ENCODE results near the gene GCHFR.

Gene GCHFR

GRCh38 chr15:40763801-40764628 lies at the start of gene GCHFR:
Gene GCHFR, plus strand, starts transcription at chr15:40764068. Its CDS starts 113 bp downstream, at chr15:40764181.
- peak; percentile 73 for DNase-seq

DNA sequence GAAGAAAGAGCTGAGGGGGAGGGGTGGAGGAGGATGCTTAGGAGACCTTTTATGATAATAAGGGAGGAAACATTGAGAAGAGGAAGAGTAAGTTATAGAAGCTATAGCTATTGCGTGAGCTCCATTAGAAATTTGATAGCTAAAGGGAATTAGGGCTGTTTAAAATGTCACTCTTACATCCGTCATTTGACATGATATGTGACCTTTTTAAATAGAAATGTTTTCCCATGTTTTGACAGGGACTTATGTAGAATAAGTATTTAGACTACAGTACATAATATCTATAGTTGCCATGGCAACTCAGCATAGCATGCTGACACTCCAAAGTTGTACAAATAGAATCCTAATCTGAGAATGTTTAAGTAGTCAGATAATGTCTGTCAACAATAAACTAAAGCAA lies 49.7 kb upstream of the GCHFR start:
- DNase-seq: no peak

- no peak for DNase-seq
These were observed 47.7 kb upstream of the GCHFR start for GRCh38 chr15:40716165-40716564.

DNA sequence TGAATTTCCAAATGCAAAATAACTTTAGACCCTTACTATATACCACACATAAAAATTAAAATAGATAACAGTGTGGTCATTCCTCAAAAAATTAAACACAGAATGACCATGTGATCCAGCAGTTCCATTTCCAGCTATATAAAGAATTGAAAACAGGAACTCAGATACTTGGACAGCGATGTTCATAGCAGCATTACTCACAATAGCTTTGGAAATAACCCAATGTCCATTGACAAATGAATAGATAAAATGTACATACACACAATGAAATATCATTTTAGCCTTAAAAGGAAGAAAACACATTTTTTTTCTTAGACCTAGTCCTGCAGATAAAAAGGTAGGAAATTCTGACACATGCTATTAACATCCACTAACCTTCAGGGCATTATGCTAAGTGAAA lies 42.2 kb upstream of the GCHFR start:
- no peak for DNase-seq

DNA sequence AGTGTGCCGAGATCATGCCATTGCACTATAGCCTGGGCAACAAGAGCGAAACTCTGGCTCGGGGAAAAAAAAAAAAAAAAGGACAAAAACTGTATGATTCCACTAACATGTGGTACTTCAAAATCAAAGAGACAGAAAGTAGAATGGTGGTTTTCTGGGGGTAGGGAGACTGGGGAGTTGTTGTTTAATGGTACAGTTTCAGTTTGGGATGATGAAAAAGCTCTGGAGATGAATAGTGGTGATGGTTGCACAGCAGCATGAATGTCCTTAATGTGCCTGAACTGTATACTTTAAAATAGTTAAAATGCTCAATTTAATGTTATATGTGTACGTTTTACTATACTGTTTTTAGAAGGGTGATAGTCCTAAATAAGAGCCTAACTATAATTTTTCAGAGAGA lies 41.5 kb upstream of the GCHFR start:
- no peak for DNase-seq

DNA sequence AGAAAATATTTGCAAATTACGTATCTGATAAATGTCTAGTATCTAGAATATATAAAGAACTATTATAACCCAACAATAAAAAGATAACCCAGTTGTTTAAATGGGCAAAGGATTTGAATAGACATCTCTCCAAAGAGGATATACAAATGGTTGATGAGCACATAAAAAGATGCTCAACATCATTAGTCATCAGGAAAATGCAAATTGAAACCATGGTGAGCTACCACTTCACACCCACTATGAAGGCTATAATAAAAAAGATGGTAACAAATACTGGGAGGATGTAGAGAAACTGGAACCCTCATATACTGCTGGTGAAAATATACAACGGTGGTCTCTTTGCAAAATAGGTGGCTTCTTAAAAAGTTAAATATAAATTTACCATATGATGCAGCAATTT lies 40.9 kb upstream of the GCHFR start:
- DNase-seq: peak; percentile 30

DNA sequence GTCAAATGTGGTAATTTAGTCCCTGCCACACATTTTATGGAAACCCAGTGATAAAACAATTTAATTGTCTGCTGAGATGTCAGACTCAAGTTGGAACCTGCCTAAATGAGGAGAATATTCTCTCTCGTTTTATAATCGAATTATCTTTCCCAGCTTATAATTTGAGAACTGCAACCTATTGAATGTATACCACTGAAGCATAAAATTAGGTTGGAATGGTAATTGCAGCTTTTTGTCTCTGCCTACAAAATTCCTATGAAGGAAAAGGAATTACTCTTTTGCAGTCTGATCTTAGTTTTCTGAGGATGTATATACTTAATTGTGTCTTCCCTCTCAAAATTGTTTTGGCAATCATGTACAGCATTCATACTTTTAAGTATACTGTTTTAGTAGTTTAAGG lies 39.9 kb upstream of the GCHFR start:
- no peak for DNase-seq

- DNase-seq: no peak
These were observed 32.8 kb upstream of the GCHFR start for GRCh38 chr15:40731034-40731433.

- DNase-seq: no peak
These were observed 27.3 kb upstream of the GCHFR start for GRCh38 chr15:40736575-40736974.

- DNase-seq: no peak
These were observed 26.8 kb upstream of the GCHFR start for GRCh38 chr15:40737048-40737447.

DNA sequence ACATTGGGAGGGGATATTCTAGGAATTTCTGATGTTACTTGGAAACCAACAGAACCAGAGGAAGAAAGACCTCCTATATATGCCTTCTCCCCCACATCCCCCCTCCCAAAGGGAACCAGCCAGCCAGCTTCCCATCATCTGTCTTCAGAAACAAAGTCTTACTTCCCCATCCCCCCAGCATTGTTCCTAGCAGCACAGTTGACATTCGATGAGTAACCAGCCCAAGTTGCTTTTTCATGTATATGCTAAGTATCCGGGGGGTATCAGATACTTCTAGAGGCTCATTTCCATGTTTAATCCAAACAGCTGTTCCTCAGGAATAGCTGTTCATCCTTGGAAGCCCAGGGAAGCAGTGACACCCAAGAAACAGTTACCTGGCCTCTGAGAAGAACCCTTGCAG lies 24.8 kb upstream of the GCHFR start:
- DNase-seq: no peak

- DNase-seq: no peak
These were observed 24.0 kb upstream of the GCHFR start for GRCh38 chr15:40739854-40740253.

DNA sequence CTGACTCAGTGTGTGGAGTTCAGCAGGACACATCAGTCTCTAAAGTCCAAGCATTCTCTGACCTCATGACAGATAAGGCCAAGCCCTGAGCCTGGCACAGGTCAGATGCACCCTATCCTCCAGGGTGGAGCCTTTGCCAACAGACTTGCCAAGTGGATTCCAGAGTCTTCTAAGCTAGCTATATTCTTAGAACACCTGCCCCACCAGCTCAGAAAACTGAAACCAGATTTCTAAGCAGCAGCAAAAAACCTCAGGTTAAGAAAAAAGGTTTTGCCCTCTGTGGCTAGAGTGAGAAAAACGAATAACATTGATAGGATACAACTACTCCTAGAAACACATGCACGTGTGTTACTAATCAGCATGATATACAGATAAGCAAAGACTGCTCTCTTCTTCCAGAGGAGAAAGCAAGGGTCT lies 20.4 kb upstream of the GCHFR start:
- no peak for DNase-seq

DNA sequence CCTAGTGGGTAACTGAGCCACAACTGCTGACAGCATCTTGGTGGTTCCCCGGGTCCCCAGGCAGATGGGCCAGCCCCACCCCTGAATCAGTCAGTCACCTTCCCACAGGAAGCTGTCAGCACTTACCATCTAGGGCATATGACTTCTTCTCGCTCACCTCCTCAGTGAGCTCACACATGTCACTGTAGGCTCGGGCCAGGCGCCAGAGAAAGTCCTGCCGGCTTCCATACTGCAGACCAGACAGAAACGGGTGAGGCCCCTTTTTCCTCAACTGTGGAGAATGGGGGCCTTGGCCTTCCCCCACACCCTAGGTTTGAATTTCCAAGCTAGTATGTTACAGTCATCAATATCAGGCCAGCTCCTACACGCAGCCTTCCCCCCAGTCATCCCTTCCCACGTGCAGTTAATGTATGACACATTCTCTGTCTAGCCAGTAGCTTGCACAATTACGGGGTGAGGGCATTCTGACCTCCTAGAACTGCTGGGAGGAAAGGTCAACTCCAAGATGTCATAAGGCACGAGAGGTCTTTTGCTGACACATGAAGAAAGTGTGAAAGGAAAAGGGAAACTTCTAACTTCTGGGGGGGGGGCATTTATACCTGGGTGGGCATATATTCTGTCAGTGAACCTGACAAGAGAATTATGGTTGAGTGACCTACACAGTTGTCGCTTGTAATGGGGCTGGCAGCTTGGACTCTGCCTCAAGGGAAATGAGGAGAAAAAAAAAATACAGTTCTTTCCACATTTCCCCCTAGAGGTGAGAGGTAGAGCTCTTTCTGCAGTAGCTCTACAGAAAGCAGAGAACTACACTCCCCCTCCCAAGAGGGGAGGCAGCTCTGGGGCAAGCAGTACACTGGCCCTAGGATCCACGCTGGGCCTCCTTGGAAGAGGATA lies 19.7 kb upstream of the GCHFR start:
- DNase-seq: peak; percentile 84

- no peak for DNase-seq
These were observed 19.1 kb upstream of the GCHFR start for GRCh38 chr15:40744815-40745152.

- peak; percentile 65 for DNase-seq
These were observed 16.9 kb upstream of the GCHFR start for GRCh38 chr15:40746916-40747418.

GRCh38 chr15:40747685-40748631 lies 15.9 kb upstream of the GCHFR start:
- no peak for DNase-seq

DNA sequence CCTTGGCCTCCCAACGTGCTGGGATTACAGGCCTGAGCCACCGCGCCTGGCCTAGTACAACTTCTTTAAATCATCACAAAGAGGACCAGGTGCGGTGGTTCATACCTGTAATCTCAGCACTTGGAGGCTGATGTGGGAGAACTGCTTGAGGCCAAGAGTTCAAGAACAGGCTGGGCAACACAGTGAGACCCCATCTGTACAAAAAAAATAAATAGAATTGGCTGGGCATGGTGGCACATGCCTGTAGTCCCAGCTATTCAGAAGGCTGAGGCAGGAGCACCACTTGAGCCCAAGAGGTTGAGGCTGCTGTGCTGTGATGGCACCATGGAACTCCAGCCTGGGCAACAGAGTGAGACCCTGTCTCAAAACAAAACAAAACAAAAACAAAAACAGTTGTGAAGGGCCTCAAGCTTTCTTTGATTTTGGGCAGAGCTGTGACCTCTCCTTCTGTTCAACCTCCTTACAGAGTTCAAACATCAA lies 14.7 kb upstream of the GCHFR start:
- DNase-seq: no peak

DNA sequence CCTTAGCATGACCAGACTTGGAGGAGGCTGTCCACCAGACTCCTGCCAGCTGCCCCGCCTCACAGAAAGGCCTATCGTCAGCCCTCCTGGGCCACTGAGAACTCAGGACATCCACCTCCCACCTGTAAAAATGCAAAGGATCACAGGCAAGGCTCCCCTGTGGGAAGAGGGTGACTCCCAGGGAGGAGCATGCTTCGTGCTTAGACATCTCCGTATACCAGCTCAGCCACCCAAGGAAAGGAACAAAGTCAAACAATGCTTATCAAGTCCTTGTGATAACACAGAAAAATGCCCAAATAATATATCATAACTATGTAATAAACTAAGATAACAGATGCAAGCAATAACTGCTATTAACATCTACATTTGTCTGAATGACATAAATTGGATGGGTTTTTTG lies 13.0 kb upstream of the GCHFR start:
- DNase-seq: no peak

DNA sequence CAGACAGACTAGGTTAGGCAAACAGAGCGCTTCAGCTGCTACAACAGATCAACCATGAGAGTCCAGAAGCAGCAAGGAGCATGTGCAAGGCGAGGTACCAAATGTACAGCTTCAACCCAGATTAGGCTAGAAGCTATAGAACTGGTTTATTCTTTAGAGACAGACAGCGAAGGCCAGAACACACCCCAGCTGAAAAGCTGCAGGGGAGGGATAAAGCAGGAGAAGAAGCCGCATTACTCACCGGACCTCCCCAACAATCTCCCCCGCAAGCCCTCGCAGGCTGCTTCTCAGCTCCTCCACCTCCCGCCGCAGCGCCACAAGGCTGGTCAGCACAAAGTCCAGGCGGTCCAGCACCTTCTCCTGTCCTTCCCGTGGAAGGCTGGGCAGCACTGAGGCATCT lies 12.1 kb upstream of the GCHFR start:
- DNase-seq: no peak

- DNase-seq: no peak
These were observed 9.3 kb upstream of the GCHFR start for GRCh38 chr15:40754574-40754882.

- peak; percentile 95 for DNase-seq
These were observed 8.7 kb upstream of the GCHFR start, which contains the start of gene RMDN3 for GRCh38 chr15:40754883-40755811. Gene RMDN3, minus strand, starts transcription at chr15:40755254. Its CDS starts 471 bp downstream, at chr15:40754783.

Measured in EL (cell line).